Amygdala (tissue), 56 donors: ENCODE results near the gene CLSTN2.
"Not testable (repeated sequence)": the region's sequence is repeated elsewhere in the genome, so short reads cannot be mapped to it uniquely, and the experiment has no call there.

Experiments used
- DNase-seq, 56 donors: peaks; one replicate each; lab custom pipeline; 2025; lab: John Stamatoyannopoulos, UW

CLSTN2 gene

GRCh38 chr3:140394488-140395133 lies 459.6 kb downstream of the CLSTN2 start:
- no peak for DNase-seq

- DNase-seq, result no peak
These were observed 460.4 kb downstream of the CLSTN2 start for GRCh38 chr3:140395134-140396075.

DNA sequence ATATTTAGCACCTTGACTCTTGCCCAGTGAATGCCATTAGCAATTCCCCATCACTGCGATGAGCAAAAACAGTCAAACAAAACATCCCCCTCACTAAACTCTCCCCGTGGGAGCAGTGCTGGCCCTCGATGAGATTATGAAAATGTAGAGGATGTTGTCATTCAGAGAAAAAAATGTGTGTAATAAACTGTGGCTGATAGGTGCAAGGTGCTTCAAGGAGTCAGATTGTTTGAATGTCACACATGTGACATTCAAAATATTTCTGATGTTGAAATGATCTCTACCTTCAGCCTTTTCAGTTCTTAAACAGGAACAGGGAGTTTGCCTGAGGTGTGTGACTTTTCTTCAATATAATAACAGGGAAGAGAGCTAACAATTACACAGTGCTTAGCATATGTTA lies 461.1 kb downstream of the CLSTN2 start:
- DNase-seq, result no peak

DNA sequence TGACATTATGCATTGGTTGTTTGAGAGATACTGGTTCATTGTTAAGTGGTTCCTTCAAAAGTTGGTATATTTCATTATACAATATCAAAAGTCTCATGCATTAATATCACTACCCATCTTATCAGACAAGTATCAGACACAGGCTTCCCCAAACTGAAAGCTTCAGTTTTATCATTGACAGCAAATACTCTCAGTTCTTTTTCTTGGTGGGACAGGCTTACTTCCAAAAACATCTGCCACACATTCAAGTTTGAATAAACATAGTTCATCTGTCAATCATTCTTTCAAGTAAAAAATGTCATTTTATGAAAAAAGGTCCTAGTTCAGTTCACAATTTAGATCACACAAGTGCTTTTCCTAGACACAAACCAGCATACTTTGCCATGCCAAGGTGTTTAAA lies 462.9 kb downstream of the CLSTN2 start:
- DNase-seq, result no peak

- no peak for DNase-seq
These were observed 463.4 kb downstream of the CLSTN2 start for GRCh38 chr3:140398387-140398786.

DNA sequence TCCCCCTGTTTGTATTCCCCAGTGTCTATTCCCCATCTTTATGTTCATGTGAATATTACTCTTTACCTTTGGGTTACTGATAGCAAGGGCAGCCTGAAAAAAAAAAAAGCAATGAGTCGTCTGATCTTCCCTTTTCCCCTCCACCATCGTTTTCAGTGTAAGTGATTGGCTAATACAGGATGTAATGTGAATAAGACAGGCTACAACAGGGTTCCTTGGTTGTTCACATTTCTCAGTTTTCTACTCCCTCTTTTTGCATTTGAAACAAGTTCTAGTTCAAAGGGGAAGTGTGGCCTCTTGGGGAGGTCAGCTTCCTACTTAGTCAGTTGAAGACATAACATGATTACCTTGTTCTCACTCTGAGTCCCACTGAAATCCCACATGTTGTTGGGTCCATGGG lies 464.9 kb downstream of the CLSTN2 start:
- DNase-seq, result no peak

DNA sequence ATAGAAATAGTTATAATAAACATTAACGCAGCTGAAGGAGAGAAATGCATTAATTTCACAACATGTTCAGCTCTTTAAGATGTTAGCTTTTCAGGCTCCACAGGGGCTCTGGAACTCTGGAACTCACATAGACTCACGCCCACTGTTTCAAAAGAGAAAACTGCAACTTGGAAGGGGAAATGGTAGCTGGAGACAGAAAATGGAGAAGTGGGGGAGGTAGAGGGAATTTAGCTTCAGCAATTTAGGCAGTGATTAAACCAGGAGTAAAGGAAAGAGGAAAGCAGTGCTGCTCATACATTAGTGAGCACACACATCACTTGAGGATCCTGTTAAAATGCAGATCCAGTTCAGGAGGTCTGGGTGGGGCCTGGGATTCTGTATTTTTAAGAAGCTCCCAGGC lies 468.1 kb downstream of the CLSTN2 start:
- no peak for DNase-seq

- no peak for DNase-seq
These were observed 468.6 kb downstream of the CLSTN2 start for GRCh38 chr3:140403608-140404007.

GRCh38 chr3:140406655-140407054 lies 471.7 kb downstream of the CLSTN2 start:
- DNase-seq, result no peak

- no peak for DNase-seq
These were observed 473.3 kb downstream of the CLSTN2 start for GRCh38 chr3:140408252-140408651.

GRCh38 chr3:140416666-140417065 lies 481.7 kb downstream of the CLSTN2 start:
- DNase-seq, result no peak

DNA sequence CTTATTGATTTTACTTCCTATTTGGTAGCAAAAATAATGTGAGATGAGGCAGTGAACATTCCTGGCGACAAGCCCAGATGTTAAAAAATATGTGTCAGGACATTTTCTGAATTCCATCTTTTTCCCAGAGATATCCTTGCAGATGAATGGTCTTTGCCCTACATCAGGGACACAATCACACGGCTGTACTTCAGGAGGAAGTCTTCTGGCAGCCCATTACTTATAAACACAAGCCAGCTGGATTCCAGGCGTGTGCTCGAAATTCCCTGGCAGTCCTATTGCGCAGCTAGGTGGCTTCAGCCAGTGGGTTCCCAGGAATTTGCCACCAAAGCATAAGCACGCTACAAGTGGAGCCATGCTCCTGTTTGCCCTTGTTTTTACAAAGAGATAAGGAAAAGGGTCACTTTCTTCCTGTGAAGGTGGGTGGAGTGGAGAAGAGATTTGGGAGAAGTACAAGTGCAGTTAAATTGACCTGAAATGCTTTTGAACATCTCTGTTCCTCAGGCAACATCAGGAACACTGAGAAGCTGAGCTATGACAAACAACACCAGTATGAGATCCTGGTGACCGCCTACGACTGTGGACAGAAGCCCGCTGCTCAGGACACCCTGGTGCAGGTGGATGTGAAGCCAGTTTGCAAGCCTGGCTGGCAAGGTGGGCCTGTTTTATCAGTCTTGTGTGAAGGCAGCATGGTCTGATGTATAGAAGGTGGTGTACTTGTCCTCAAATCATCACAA lies 485.8 kb downstream of the CLSTN2 start:
- DNase-seq, result no peak

DNA sequence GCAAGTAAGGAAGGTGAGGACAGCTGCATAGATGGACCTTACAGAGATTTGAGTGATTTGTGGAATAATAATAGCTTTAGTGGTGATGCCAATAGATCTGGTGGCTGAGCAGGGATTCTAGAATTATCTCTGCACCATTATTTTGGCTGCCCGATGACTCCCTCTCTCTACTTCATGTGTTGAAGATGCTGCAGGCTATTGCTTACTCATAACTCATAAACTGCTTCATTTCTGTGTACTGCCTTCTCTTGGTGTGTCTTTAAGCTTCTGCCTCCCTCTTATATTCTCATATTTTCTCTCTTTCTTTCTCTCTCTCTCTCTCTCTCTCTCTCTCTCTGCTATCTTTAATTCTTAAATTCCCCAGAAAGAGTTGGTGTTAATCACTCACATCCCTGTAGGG lies 486.9 kb downstream of the CLSTN2 start:
- no peak for DNase-seq

- DNase-seq, result no peak
These were observed 488.2 kb downstream of the CLSTN2 start for GRCh38 chr3:140423146-140423545.

GRCh38 chr3:140423574-140423973 lies 488.6 kb downstream of the CLSTN2 start:
- not testable (repeated sequence) for DNase-seq

DNA sequence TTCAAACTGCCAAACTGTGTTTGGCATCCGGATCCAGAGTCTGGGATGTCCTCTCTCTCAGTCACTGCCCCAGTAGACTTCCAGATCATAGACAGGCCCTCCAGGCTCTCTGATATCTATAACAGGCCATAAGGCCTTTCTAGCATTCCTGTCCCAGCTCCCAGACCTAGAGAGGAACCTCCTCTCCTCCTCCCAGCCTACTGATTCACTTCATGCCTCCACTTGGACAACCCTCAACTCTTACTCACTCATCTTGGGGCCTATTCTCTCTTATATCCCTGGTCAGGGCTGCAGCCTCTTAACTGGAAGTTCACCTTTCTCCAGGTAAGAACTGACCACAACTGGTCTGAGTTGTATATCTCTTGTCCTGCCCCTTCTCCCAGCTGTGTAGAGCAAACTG lies 489.2 kb downstream of the CLSTN2 start:
- DNase-seq, result no peak

- DNase-seq, result no peak
These were observed 489.7 kb downstream of the CLSTN2 start for GRCh38 chr3:140424726-140425125.

DNA sequence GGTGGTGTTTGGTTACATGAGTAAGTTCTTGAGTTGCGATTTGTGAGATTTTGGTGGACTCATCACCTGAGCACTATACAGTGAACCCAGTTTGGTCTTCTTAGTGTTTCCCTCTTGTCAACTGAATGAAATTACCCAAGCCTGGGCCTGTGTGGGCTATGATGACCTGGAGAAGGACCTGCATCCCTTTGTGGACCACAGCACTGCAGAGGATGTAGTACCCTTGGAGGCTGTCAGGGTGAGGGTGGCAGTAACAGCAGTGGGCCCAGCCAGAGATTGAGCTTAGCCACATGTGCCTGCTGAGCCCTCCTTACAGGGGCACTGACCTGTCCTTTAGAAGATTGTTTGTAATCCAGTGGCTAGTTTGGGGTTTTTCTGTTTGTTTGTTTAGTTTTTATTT lies 492.8 kb downstream of the CLSTN2 start:
- no peak for DNase-seq

DNA sequence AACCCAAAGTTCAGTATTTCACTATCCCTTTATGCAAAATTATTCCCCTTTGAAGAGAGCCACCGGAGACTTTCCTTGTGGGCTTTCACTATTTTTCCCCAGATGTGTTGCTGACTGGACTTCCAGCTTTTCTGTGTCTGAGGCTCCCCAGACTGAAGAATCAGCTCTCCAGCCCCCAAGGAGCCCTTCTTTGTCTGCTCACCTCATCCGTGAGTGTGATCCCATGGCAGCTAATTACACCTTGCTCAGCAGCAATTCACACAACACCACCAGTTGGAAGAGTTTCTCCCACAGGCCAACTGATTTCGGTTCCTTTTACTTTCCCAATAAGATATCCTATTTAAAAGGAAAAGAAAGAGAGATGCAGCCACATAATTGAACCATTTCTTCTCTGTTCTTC lies 493.4 kb downstream of the CLSTN2 start:
- DNase-seq, result no peak

GRCh38 chr3:140429791-140430190 lies 494.8 kb downstream of the CLSTN2 start:
- DNase-seq, result no peak

DNA sequence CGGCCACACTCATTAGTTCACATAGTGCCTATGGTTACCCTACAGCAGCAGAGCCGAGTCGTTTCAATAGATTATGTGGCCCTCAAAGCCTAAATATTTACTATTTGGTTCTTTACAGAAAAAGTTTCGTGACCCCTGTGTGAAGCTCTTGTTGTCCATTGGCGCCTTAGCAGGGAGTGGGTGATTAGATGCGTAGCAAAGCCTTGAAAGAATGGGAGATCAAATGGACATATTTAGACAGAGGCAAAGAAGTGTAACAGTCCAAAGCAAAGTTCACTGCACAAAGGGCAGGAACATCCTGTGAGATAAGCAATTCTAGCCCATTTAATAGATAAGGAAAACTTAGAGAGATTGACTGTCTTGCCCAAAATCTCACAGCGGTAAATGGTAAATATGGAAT lies 495.5 kb downstream of the CLSTN2 start:
- DNase-seq, result no peak
